Stimulated activated naive CD8-positive, alpha-beta T cell treated with anti-CD3 and anti-CD28 coated beads, Interleukin-15, Interleukin-2, amounts not matched to agents 100 ng/mL and 50 ng/mL, for 24 hours (primary cell): ENCODE results near the gene CNTNAP4.

Experiments used
- H3K27ac Mint-ChIP-seq: one replicate; pipeline ENCODE4 v1.8.0; 2021; ENCODE audit warnings: mild to moderate bottlenecking, mixed read lengths
- H3K27me3 Mint-ChIP-seq: one replicate; pipeline ENCODE4 v1.8.0; 2021; ENCODE audit warnings: mixed read lengths
- H3K36me3 Mint-ChIP-seq: one replicate; pipeline ENCODE4 v1.8.0; 2021; ENCODE audit warnings: low read depth, mixed read lengths
- H3K4me1 Mint-ChIP-seq: one replicate; pipeline ENCODE4 v1.8.0; 2021; ENCODE audit warnings: low read depth, mixed read lengths
- H3K4me3 Mint-ChIP-seq: one replicate; pipeline ENCODE4 v1.8.0; 2021; ENCODE audit warnings: mild to moderate bottlenecking, mixed read lengths
- H3K9me3 Mint-ChIP-seq: one replicate; pipeline ENCODE4 v1.8.0; 2021; ENCODE audit warnings: mixed read lengths

Gene CNTNAP4

GRCh38 chr16:76524769-76525168 lies 247.6 kb downstream of the CNTNAP4 start:
- Mint-ChIP-seq H3K27me3 (no peaks in the 10 kb centered on the region), H3K4me1 (no peaks in the 10 kb centered on the region), H3K4me3 (no peak overlapping the region), H3K9me3 (no peaks in the 10 kb centered on the region), H3K36me3 (no peaks in the 10 kb centered on the region), H3K27ac (no peak overlapping the region)

- H3K27ac Mint-ChIP-seq: no peak overlapping the region
These were observed 250.0 kb downstream of the CNTNAP4 start for GRCh38 chr16:76527244-76527643.

GRCh38 chr16:76529120-76529519 lies 251.9 kb downstream of the CNTNAP4 start:
- Mint-ChIP-seq H3K36me3 (no peaks in the 10 kb centered on the region), H3K4me3 (no peak overlapping the region), H3K4me1 (no peaks in the 10 kb centered on the region), H3K27me3 (no peaks in the 10 kb centered on the region), H3K27ac (no peak overlapping the region), H3K9me3 (no peaks in the 10 kb centered on the region)

More at GRCh38 chr16:76527244-76527643, 250.0 kb downstream of the CNTNAP4 start:
- Mint-ChIP-seq H3K36me3 (no peaks in the 10 kb centered on the region), H3K4me3 (no peak overlapping the region), H3K4me1 (no peaks in the 10 kb centered on the region), H3K27me3 (no peaks in the 10 kb centered on the region), H3K9me3 (no peaks in the 10 kb centered on the region)

GRCh38 chr16:76531236-76531635 lies 254.0 kb downstream of the CNTNAP4 start:
- Mint-ChIP-seq H3K36me3 (no peaks in the 10 kb centered on the region), H3K4me3 (no peak overlapping the region), H3K4me1 (no peaks in the 10 kb centered on the region), H3K9me3 (no peaks in the 10 kb centered on the region), H3K27ac (no peak overlapping the region), H3K27me3 (no peaks in the 10 kb centered on the region)

- H3K27ac Mint-ChIP-seq: no peak overlapping the region
- H3K9me3 Mint-ChIP-seq: no peaks in the 10 kb centered on the region
- no peaks in the 10 kb centered on the region for H3K36me3 Mint-ChIP-seq
- no peaks in the 10 kb centered on the region for H3K27me3 Mint-ChIP-seq
- no peaks in the 10 kb centered on the region for H3K4me1 Mint-ChIP-seq
- no peak overlapping the region for H3K4me3 Mint-ChIP-seq
These were observed 255.2 kb downstream of the CNTNAP4 start for GRCh38 chr16:76532188-76532973.

GRCh38 chr16:76539609-76540008 lies 262.4 kb downstream of the CNTNAP4 start:
- no peaks in the 10 kb centered on the region for H3K27me3 Mint-ChIP-seq
- H3K4me3 Mint-ChIP-seq: no peak overlapping the region
- H3K36me3 Mint-ChIP-seq: no peaks in the 10 kb centered on the region
- H3K27ac Mint-ChIP-seq: no peak overlapping the region
- H3K9me3 Mint-ChIP-seq: no peaks in the 10 kb centered on the region
- no peaks in the 10 kb centered on the region for H3K4me1 Mint-ChIP-seq

GRCh38 chr16:76541070-76541469 lies 263.9 kb downstream of the CNTNAP4 start:
- Mint-ChIP-seq H3K27me3 (no peaks in the 10 kb centered on the region), H3K4me3 (no peak overlapping the region), H3K27ac (no peak overlapping the region), H3K4me1 (no peaks in the 10 kb centered on the region), H3K9me3 (no peaks in the 10 kb centered on the region), H3K36me3 (no peaks in the 10 kb centered on the region)

GRCh38 chr16:76565542-76565941 lies 288.3 kb downstream of the CNTNAP4 start:
- H3K4me3 Mint-ChIP-seq: no peak overlapping the region
- H3K36me3 Mint-ChIP-seq: no peaks in the 10 kb centered on the region
- H3K27ac Mint-ChIP-seq: no peak overlapping the region
- no peaks in the 10 kb centered on the region for H3K27me3 Mint-ChIP-seq
- H3K9me3 Mint-ChIP-seq: peaks cover 3% of the 10 kb centered on the region
- H3K4me1 Mint-ChIP-seq: no peaks in the 10 kb centered on the region

GRCh38 chr16:76571755-76572154 lies 294.6 kb downstream of the CNTNAP4 start:
- H3K27me3 Mint-ChIP-seq: no peaks in the 10 kb centered on the region
- H3K4me1 Mint-ChIP-seq: no peaks in the 10 kb centered on the region
- H3K36me3 Mint-ChIP-seq: no peaks in the 10 kb centered on the region
- H3K9me3 Mint-ChIP-seq: peaks cover 3% of the 10 kb centered on the region
- H3K4me3 Mint-ChIP-seq: no peak overlapping the region
- no peak overlapping the region for H3K27ac Mint-ChIP-seq

GRCh38 chr16:76573281-76573680 lies 296.1 kb downstream of the CNTNAP4 start:
- H3K4me3 Mint-ChIP-seq: no peak overlapping the region

GRCh38 chr16:76574651-76575050 lies 297.4 kb downstream of the CNTNAP4 start:
- Mint-ChIP-seq H3K27ac (no peak overlapping the region), H3K4me3 (no peak overlapping the region), H3K27me3 (no peaks in the 10 kb centered on the region), H3K36me3 (no peaks in the 10 kb centered on the region), H3K4me1 (no peaks in the 10 kb centered on the region), H3K9me3 (no peaks in the 10 kb centered on the region)

More at GRCh38 chr16:76573281-76573680, 296.1 kb downstream of the CNTNAP4 start:
- Mint-ChIP-seq H3K4me1 (no peaks in the 10 kb centered on the region), H3K36me3 (no peaks in the 10 kb centered on the region), H3K27me3 (no peaks in the 10 kb centered on the region), H3K9me3 (no peaks in the 10 kb centered on the region), H3K27ac (no peak overlapping the region)

GRCh38 chr16:76576526-76576925 lies 299.3 kb downstream of the CNTNAP4 start:
- H3K4me1 Mint-ChIP-seq: no peaks in the 10 kb centered on the region
- H3K4me3 Mint-ChIP-seq: no peak overlapping the region
- no peaks in the 10 kb centered on the region for H3K27me3 Mint-ChIP-seq
- H3K36me3 Mint-ChIP-seq: no peaks in the 10 kb centered on the region
- no peaks in the 10 kb centered on the region for H3K9me3 Mint-ChIP-seq
- no peak overlapping the region for H3K27ac Mint-ChIP-seq

- no peaks in the 10 kb centered on the region for H3K9me3 Mint-ChIP-seq
These were observed 299.8 kb downstream of the CNTNAP4 start for GRCh38 chr16:76577003-76577402.

GRCh38 chr16:76579277-76579922 lies 302.2 kb downstream of the CNTNAP4 start:
- Mint-ChIP-seq H3K27ac (no peak overlapping the region), H3K36me3 (no peaks in the 10 kb centered on the region), H3K27me3 (no peaks in the 10 kb centered on the region), H3K9me3 (no peaks in the 10 kb centered on the region), H3K4me3 (no peak overlapping the region), H3K4me1 (no peaks in the 10 kb centered on the region)

More at GRCh38 chr16:76577003-76577402, 299.8 kb downstream of the CNTNAP4 start:
- Mint-ChIP-seq H3K4me3 (no peak overlapping the region), H3K27ac (no peak overlapping the region), H3K4me1 (no peaks in the 10 kb centered on the region), H3K36me3 (no peaks in the 10 kb centered on the region), H3K27me3 (no peaks in the 10 kb centered on the region)

GRCh38 chr16:76583466-76583865 lies 306.3 kb downstream of the CNTNAP4 start:
- Mint-ChIP-seq H3K36me3 (no peaks in the 10 kb centered on the region), H3K27me3 (no peaks in the 10 kb centered on the region), H3K4me1 (no peaks in the 10 kb centered on the region), H3K9me3 (peaks cover 3% of the 10 kb centered on the region), H3K4me3 (no peak overlapping the region), H3K27ac (no peak overlapping the region)
